Kidney (tissue), 14 donors: ENCODE data around the gene CRNKL1. TPM values are rescaled to one million over a fixed set of nuclear protein-coding genes. Genes with fewer than 3 reads are reported as not detected.
A peak's percentile ranks its signal among the peaks of the same experiment; 100 is the strongest.

ENCODE experiments used
- DNase-seq, 5 donors: peaks; one replicate each; pipeline ENCODE4 v3.0.0-alpha.2; 2013 to 2020
- FAIRE-seq: peaks from 2 replicates; lab custom pipeline; 2012; peaks lifted over from hg19 to GRCh38; lab: Jason Lieb, UNC
- H3K27ac ChIP-seq, 2 donors: one replicate each; pipeline ENCODE4 v1.7.0; 2013; ENCODE audit warnings: low read depth in 2 of 2, low read length in 2 of 2, inconsistent platforms in 1 of 2
- H3K27me3 ChIP-seq: one replicate; pipeline ENCODE4 v1.7.1; 2013; ENCODE audit warnings: low read length, inconsistent platforms; ENCODE audit not compliant: control insufficient read depth, insufficient read depth
- H3K36me3 ChIP-seq, 3 donors: one replicate each; pipeline versions ENCODE4 v1.7.0 to v1.7.1; 2013; ENCODE audit warnings: low read length in 3 of 3, control low read depth in 1 of 3, inconsistent platforms in 1 of 3; ENCODE audit not compliant: insufficient read depth in 3 of 3, control insufficient read depth in 2 of 3
- H3K4me1 ChIP-seq, 3 donors: one replicate each; pipeline versions ENCODE4 v1.7.0 to v1.7.1; 2013; ENCODE audit warnings: low read length in 3 of 3, inconsistent platforms in 1 of 3, low read depth in 1 of 3; ENCODE audit not compliant: control insufficient read depth in 2 of 3, insufficient read depth in 2 of 3
- H3K4me3 ChIP-seq, 3 donors: one replicate each; pipeline versions ENCODE4 v1.7.0 to v1.8.1; 2013; ENCODE audit warnings: low read length in 3 of 3, control low read depth in 1 of 3, inconsistent platforms in 1 of 3
- H3K9ac ChIP-seq, 3 donors: one replicate each; pipeline versions ENCODE4 v1.7.0 to v1.7.1; 2013; ENCODE audit warnings: low read length in 3 of 3, control low read depth in 1 of 3, inconsistent platforms in 1 of 3
- H3K9me3 ChIP-seq, 3 donors: one replicate each; pipeline versions ENCODE4 v1.7.0 to v1.7.1; 2013; ENCODE audit warnings: low read length in 3 of 3, control low read depth in 1 of 3, inconsistent platforms in 1 of 3; ENCODE audit not compliant: control insufficient read depth in 2 of 3, insufficient read depth in 1 of 3
- CTCF ChIP-seq: IDR thresholded peaks from 3 replicates; pipeline ENCODE4 v1.5.1; 2012; ENCODE audit warnings: mild to moderate bottlenecking, moderate library complexity, borderline replicate concordance; ENCODE audit not compliant: insufficient read depth; ENCODE audit errors: extremely low read depth
- intact Hi-C: fragments of 100-400 bp; cut with DNase I; formaldehyde crosslinking; loops from one replicate; pipeline ENCODE4 v1.11.1; 2022
- polyA plus RNA-seq: library from polyadenylated mRNA; stranded (reverse); fragments of 350-450 nt; fragmentation: Illumina TruSeq; extraction: RNeasy Lipid Tissue Mini Kit (QIAGEN cat#74804); gene quantifications from one replicate; pipeline ENCODE4 v1.2.3, GENCODE V29; 2014; ENCODE audit warnings: low read depth, low replicate concordance; ENCODE audit not compliant: insufficient read depth
- total RNA-seq: library from RNA; stranded (reverse); fragmentation: NEBNext Ultra II Directional; extraction: Animal tissue kit (Norgen Biotek cat#: 25700); gene quantifications from one replicate; pipeline ENCODE4 v1.2.1, GENCODE V29; 2021
- donor health status: control.
- donor health status: control.
- donor health status: control.
- donor health status: control.
- donor health status: control.
- donor health status: DM: yes; HTN: yes; CAD: no.
- donor health status: Normal renal cell carcinoma (clear cell type).

CRNKL1 gene
- total and polyA plus RNA-seq, 2 donors from 2014 or later, result 18.3 to 20.8 TPM

- DNase-seq, result peak; percentile 96 to 98 (median 96)
- intact Hi-C loops, result no loop called here
- FAIRE-seq, result no peak
- H3K36me3 ChIP-seq, result no peaks in the 10 kb centered on the region
- no peaks in the 10 kb centered on the region for H3K9me3 ChIP-seq
- peaks cover 0 to 18% (median 11%) of the 10 kb centered on the region in 3 donors for H3K4me1 ChIP-seq
- H3K4me3 ChIP-seq, result peak within 1 kb of the TSS; percentile 84 to 92 (median 89)
- H3K9ac ChIP-seq, result peak within 1 kb of the TSS; percentile 72 to 87 (median 78)
- H3K27ac ChIP-seq, result peak within 1 kb of the TSS; percentile 54 to 73
- TF ChIP-seq CTCF, result peak; percentile 68
- H3K27me3 ChIP-seq, result no peaks in the 10 kb centered on the region
Measured at GRCh38 chr20:20017001-20017843, 35.0 kb downstream of the CRNKL1 start, which contains the start of gene NAA20. Gene NAA20, plus strand, starts transcription at chr20:20017362. Its CDS starts 35 bp downstream, at chr20:20017397.

- H3K9ac ChIP-seq, result no peak overlapping the region
- no peak for DNase-seq
- intact Hi-C loops, result no loop called here
- H3K4me1 ChIP-seq, result peaks cover 0 to 22% (median 11%) of the 10 kb centered on the region in 3 donors
- TF ChIP-seq CTCF, result no peak
- no peaks in the 10 kb centered on the region for H3K9me3 ChIP-seq
- H3K27ac ChIP-seq, result no peak overlapping the region
- H3K4me3 ChIP-seq, result no peak overlapping the region
- H3K27me3 ChIP-seq, result no peaks in the 10 kb centered on the region
- FAIRE-seq, result no peak
- H3K36me3 ChIP-seq, result no peaks in the 10 kb centered on the region
Measured at GRCh38 chr20:20014659-20015058, 37.6 kb downstream of the CRNKL1 start.

- FAIRE-seq (no peak), DNase-seq (no peak)
- H3K4me1 ChIP-seq, result peaks cover 0 to 10% (median 0%) of the 10 kb centered on the region in 3 donors
- H3K4me3 ChIP-seq, result no peak overlapping the region
- H3K27me3 ChIP-seq, result no peaks in the 10 kb centered on the region
- intact Hi-C loops, result no loop called here
- H3K27ac ChIP-seq, result no peak overlapping the region
- no peaks in the 10 kb centered on the region for H3K36me3 ChIP-seq
- H3K9ac ChIP-seq, result no peak overlapping the region
- H3K9me3 ChIP-seq, result no peaks in the 10 kb centered on the region
- no peak for TF ChIP-seq CTCF
Measured at GRCh38 chr20:20012541-20012940, 39.7 kb downstream of the CRNKL1 start.
